ENCODE measurements around the gene NCOA1.

NCOA1 gene

DNA sequence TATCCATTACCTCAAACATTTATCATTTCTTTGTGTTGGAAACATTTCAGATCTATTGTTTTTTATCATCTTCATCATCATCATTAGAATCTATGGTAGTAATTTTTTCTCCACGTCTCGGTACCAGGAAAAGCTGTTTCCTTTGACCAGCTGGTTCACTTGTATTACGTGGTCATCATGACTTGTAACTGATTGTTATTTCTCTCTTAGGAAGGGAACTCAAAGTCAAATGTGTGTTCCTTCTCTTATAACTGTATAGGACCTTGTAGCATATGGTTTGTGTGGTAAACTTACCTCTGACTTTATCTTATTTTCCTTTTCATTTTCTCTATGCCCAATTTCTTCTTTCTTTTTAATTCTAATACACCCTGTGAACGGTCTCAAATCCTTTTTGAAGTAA is 16.5 kb downstream of the NCOA1 start:
- DNase-seq (ENCODE audit: low read depth): no peak
- no peak overlapping the region for H3K4me3 ChIP-seq (ENCODE audit: low read length)
- TF ChIP-seq, protein P1, sequence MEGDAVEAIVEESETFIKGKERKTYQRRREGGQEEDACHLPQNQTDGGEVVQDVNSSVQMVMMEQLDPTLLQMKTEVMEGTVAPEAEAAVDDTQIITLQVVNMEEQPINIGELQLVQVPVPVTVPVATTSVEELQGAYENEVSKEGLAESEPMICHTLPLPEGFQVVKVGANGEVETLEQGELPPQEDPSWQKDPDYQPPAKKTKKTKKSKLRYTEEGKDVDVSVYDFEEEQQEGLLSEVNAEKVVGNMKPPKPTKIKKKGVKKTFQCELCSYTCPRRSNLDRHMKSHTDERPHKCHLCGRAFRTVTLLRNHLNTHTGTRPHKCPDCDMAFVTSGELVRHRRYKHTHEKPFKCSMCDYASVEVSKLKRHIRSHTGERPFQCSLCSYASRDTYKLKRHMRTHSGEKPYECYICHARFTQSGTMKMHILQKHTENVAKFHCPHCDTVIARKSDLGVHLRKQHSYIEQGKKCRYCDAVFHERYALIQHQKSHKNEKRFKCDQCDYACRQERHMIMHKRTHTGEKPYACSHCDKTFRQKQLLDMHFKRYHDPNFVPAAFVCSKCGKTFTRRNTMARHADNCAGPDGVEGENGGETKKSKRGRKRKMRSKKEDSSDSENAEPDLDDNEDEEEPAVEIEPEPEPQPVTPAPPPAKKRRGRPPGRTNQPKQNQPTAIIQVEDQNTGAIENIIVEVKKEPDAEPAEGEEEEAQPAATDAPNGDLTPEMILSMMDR (conservative IDR thresholded peaks at IDR 0.05; ENCODE audit: low read length): no peak

DNA sequence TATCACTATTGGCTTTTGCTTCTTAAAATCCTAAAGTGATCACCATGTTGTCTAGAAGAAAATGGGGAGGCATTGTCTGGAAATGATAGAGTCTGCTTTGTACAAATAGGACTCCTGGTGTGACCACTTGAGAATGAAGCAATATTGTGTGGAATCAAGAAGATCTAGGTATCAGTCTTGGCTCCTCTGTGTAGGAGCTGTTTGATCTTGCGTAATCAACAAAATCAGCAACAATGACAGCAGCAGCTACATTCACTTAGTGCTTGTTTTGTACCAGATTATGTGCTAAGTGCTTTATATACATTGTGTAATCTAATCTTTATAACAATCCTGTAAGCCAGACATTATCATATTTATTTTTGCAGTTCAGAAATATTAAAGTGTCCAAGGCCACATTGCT is 17.8 kb downstream of the NCOA1 start:
- TF ChIP-seq, protein P1 (conservative IDR thresholded peaks at IDR 0.05; ENCODE audit: low read length): no peak
- no peak overlapping the region for H3K4me3 ChIP-seq (ENCODE audit: low read length)
- no peak for DNase-seq (ENCODE audit: low read depth)

DNA sequence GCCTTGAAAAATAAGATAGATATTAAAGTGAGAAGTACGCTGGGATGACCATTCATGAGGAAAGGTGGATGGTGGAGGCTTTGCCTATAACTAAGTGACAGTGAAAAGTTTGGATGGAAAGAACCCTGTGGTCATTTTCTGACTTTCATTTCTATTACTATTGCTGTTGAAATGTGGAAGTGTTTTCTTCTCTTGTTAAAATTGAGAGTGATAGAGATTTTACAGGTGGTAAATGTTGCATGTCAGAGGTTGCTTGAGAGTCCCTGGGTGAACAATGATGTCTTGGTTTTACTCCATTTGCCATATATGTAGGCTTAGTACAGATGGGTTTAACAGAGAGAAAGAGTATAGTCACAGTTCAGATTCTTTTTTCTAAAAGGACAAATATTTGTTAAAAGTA is 18.4 kb downstream of the NCOA1 start:
- no peak overlapping the region for H3K4me3 ChIP-seq (ENCODE audit: low read length)
- TF ChIP-seq, protein P1 (conservative IDR thresholded peaks at IDR 0.05; ENCODE audit: low read length): no peak
- no peak for DNase-seq (ENCODE audit: low read depth)

DNA sequence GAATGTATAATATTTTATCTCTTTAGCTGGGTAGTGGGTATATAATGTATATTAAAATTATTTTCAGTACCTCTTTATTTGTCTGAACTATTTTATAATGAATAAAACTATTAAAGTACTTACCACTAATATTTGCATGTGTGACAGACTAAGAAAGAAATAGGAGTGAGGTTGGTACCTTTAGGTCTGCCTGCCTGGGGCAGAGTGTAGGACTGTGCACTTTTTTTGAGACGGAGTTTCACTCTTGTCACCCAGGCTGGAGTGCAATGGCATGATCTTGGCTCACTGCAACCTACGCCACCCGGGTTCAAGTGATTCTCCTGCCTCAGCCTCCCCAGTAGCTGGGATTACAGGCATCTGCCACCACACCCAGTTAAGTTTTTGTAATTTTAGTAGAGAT is 18.8 kb downstream of the NCOA1 start:
- TF ChIP-seq, protein P1 (conservative IDR thresholded peaks at IDR 0.05; ENCODE audit: low read length): no peak
- no peak for DNase-seq (ENCODE audit: low read depth)
- H3K4me3 ChIP-seq (ENCODE audit: low read length): no peak overlapping the region

DNA sequence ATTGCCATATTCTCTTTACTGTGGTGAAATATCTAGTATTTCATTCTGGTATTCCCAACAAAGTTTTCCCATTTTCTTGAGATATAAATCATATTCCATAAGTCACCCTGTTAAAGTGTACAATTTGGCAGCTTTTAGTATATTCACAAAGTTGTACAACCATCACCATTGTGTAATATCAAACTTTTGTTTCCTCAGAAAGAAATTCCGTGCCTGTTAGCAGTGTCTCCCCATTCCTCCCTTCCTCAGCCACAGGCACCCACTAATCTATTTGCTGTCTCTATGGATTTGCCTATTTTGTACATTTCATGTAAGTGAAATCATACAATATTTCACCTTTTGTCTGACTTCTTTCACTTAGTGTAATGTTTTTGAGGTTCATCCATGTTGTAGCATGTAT is 19.7 kb downstream of the NCOA1 start:
- DNase-seq (ENCODE audit: low read depth): no peak
- TF ChIP-seq, protein P1 (conservative IDR thresholded peaks at IDR 0.05; ENCODE audit: low read length): no peak
- H3K4me3 ChIP-seq (ENCODE audit: low read length): no peak overlapping the region

DNA sequence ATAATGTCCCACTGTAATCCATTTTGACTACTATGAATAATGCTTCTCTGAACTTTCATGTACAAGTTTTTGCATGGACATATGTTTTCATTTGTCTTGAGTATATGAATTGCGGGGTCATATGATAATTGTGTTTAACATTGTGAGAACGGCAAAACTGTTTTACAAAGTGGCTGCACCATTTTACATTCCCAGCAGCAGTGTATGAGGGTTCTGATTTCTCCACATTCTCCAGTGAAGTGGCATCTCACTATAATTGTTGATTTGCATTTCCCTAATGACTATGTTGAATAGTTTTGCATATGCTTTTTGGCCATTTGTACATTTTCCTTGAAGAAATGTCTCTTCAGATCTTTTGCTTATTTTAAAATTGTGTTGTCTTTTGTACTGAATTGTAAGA is 20.1 kb downstream of the NCOA1 start:
- TF ChIP-seq, protein P1 (conservative IDR thresholded peaks at IDR 0.05; ENCODE audit: low read length): no peak
- no peak overlapping the region for H3K4me3 ChIP-seq (ENCODE audit: low read length)
- no peak for DNase-seq (ENCODE audit: low read depth)

DNA sequence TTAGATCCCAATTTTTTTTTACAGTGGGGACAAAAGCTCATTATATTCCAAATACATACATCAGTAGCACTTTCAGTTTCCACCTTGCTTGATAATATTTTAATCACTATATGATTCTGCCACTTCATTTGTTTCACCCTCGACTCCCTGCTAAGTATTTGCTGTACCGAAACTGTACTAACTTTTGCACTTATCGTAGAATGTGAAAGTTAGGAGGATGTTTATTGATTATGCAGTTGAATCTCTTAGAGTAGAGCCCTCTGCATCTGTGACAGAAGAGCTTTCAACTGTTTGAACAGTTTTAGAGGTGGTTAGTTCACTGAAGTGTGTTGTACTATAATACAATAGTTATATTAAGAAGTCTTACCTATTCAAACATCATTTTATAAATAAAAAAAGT is 20.8 kb downstream of the NCOA1 start:
- no peak for DNase-seq (ENCODE audit: low read depth)
- no peak overlapping the region for H3K4me3 ChIP-seq (ENCODE audit: low read length)
- TF ChIP-seq, protein P1 (conservative IDR thresholded peaks at IDR 0.05; ENCODE audit: low read length): no peak
